ENCODE results near the gene SOCS3.

Gene SOCS3

GRCh38 chr17:78359997-78360370 lies at the start of gene SOCS3:
SOCS3 (minus strand) TSS chr17:78360077; CDS start chr17:78359095, 982 bp downstream.
- DNase-seq, result peak; percentile 96 to 97

DNA sequence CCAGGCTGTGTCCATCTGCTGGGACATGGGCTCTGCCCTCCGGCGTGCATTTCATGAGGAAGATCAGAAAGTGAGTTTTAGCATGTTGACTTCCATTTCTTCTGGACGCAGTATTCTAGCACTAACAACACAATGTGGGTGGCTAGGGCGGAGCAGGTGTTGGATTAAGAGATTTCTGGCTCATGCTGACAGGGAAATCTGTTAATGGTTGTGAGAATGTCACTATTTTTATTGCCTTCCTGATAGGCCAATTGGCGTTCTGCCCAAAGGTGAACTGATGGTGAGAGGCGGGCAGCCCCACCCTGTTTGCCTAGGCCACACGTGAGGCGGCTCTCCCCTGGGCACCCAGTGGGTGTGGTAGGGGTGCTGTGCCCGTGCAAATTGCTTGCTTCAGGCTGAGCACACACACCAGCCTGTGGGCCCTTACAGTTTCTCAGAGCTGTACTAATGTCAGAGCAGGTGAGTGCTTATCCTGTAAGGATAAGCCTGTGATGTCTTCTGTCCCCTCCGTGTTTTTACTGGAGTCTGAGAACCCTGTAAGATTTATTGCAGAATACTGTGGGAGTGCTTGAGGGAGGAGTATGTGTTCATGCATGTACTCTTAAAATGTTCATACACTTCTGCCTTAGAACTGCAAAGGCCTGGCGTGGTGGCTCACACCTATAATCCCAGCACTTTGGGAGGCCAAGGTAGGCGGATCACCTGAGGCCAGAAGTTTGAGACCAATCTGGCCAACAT lies 49.5 kb upstream of the SOCS3 start:
- DNase-seq, result no peak

DNA sequence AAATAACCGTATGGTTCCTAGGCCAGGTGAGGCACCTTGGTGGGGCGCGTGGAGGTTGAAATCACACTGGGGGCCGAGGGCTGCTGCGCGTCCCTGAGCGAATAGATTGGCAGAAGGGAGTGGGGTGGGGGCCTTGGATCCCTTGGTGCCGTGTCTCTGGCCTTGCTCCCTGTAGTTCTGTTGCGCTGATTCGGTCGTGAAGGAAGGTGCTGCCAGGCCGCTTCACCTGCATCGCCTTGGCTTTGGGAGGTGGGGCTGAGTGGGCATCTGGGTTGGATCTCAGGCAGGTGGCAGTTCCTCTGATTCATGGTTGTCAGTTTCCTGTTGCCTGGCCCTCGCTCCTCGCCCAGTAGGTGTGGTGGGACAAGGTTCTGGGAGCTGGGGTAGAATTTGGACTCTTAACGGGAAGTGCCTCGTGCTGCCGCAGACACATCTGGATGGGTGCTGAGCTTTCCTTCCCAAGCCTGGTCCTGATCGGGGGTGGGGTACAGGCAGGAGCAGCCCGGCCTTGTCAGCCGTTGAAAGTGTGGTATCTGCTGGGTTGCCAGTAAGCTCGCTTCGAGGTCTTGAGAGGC lies 48.7 kb upstream of the SOCS3 start:
- no peak for DNase-seq

GRCh38 chr17:78407387-78408000 lies 47.6 kb upstream of the SOCS3 start:
- DNase-seq, result no peak

DNA sequence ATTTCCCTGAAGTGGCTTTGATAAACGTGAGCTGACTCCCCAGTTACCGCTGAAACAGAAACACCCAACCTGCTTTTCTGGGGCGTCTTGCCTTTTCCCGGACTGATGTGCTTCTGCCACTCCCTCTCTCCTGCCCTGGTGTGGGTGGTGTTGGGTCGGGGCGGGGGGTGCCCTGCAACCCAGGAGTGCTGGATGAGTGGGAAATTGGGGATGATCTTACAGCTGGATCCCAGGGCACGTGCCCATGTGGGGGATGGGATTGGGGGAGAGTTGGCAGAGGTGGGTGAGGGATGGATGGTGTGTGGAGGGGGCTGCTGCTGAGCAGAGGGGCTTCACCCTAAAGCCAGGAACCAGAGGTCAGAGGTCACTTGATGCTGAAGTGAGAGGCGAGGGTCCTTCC lies 47.0 kb upstream of the SOCS3 start:
- no peak for DNase-seq

GRCh38 chr17:78406396-78406795 lies 46.5 kb upstream of the SOCS3 start:
- no peak for DNase-seq

- DNase-seq, result no peak
These were observed 43.9 kb upstream of the SOCS3 start for GRCh38 chr17:78403822-78404221.

DNA sequence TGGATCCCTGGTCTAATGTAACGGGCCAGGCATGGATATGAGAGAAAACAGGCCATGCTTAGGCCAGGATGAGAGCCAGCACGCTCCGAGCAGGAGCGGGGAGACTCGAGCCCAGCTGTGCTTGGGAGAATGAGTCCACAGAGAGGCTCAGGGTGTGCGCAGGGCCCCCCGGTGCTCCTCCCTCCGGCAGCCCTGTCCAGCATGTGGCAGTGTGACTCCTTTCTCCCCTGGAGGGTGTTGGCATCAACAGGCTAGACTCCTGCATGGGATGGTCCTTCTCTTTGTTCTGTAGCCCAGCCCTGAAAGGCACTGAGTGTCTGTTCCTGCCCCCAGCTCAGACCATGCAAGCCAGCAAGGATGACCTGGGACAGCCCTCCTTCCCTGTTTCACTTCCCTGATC lies 42.0 kb upstream of the SOCS3 start:
- DNase-seq, result no peak

DNA sequence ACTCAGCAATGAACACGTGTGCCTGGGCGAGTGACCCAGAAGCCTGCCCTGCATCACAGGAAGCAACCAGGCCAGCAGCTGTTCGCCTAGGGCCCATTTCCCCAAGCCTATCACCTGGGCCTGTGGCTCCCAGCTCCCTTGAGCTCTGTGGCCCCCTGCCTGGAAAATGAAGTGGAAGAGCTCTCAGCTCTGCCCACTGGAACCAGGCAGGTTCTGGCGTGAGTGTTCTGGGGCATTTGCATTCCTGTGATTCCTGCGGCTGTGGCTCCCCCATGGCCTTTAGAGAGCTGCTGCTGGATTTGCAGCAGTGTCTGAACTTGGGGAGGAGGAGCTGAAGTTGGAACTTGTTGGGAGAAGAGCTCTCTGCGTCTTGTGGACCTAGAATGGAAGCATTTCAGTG lies 41.4 kb upstream of the SOCS3 start:
- DNase-seq, result no peak

GRCh38 chr17:78400581-78401240 lies 40.8 kb upstream of the SOCS3 start:
- DNase-seq, result no peak

GRCh38 chr17:78399693-78400144 lies 39.8 kb upstream of the SOCS3 start:
- no peak for DNase-seq

DNA sequence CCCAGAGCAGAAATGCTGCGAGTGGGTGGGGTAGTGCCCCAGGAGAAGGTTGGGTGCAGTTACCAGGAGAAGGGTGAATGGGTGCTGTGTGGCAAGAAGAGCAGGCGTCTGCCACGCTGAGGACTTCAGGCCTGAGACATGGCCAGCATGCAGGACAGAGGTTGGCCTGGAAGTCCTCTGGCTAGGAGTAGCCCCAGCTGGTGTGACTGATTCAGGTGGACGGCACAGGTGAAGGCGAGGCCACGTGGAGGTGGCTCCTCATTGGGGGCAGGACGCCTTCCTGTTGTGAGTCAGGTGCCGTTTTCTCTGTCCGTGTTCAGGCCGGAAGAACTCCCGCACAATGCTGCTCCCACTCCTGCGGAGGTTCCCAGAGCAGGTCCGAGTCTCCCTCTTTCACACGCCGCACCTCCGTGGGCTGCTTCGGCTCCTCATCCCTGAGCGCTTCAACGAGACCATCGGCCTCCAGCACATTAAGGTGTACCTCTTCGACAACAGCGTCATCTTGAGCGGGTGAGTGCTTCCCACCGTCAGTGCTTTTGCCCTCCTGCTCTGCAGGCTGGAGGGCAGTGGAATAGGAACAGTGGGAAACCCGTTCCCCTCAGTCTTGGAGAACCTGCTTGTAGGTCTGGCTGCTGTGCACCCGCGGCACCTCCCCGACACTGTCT lies 39.3 kb upstream of the SOCS3 start:
- DNase-seq, result no peak

GRCh38 chr17:78398390-78398789 lies 38.5 kb upstream of the SOCS3 start:
- no peak for DNase-seq

DNA sequence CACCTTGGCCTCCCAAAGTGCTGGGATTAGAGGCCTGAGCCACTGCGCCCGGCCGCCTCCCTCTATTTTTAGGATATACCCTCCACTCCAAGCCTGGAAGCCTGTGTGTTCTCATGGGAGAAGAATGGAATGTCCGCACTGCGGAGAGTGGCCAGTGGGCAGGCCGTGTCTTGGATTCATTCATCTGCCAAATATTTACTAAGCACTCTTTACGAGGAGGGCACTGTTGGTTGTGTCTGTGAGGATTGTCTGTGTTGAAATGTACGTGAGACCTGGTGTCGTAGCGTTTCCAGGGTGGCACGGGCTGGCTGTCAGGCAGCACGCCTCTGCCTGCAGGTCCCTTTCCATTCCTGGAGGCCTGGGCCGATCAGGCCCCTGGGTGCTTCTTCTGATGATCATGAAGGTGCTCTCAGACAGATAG lies 37.8 kb upstream of the SOCS3 start:
- DNase-seq, result no peak

GRCh38 chr17:78396441-78397337 lies 36.8 kb upstream of the SOCS3 start:
- no peak for DNase-seq

- DNase-seq, result no peak
These were observed 35.3 kb upstream of the SOCS3 start for GRCh38 chr17:78395155-78395554.

GRCh38 chr17:78394209-78394608 lies 34.3 kb upstream of the SOCS3 start:
- DNase-seq, result no peak

DNA sequence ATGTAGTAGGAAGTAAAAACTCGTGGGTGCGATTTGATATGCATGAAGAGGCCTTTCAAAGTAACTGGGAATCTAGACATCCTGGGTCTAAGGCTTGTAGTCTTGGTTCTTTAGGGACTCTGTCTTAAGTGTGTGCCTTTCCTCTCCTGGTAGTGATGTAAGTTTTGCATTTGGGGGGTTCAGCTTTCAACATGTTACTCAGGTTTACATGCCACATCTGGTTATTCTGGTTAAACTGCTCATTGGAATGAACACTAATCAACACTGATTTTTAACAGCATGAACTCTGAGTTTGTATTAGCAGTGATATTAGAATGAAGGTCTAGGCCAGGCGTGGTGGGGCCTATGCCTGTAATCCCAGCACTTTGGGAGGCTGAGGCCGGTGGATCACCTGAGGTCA lies 33.7 kb upstream of the SOCS3 start:
- no peak for DNase-seq

DNA sequence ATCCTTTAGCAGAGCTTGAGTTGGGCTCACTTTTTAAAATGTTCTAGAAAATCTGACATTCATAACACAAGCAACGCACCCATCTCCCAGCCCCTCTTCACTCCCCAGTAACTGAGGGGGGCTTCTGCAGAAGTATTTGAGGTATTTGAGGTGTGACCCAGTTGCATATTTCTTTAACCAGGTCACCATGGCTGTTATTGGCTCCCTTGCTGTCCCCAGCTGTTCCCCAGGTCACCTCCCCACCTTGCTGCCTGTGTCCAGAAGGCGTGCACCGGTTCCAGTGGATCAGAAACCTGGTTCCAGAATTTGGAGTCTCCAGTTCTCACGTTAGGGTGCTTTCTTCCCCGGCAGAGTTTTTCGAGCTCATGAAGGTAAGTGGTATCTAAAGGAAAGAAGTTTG lies 32.4 kb upstream of the SOCS3 start:
- no peak for DNase-seq

DNA sequence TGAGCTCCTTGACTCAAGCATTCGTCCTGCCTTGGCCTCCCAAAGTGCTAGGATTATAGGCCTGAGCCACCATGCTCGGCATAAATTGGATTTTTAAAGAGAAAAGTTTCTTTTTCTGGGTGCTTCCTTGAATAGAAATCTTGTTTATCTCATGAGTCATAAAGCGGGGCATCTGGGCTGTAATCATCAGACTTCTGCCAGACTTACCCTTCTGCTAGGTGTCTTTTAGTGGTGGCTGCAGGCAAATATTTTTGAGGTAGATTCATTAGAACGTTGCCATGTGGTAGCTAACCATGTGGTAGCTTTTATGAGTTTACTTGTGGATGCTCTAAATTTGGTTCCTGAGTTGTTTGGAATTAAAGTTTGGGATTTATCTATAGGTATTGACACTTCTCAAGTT lies 32.0 kb upstream of the SOCS3 start:
- no peak for DNase-seq

- DNase-seq, result no peak
These were observed 31.2 kb upstream of the SOCS3 start for GRCh38 chr17:78391051-78391431.
